ENCODE data around the gene NEO1.

NEO1 gene

GRCh38 chr15:73338606-73339374 is 286.5 kb downstream of the NEO1 start:
- ChIA-PET CTCF (interaction anchor here (1.3 to 1.6 kb wide), 2 partner anchors 7 to 21 kb away, joined by 3 to 4 read pairs; no protein-coding TSS in a partner anchor), POLR2A (interaction anchor here (1.1 kb wide), 1 partner anchor 30 kb away, joined by 5 read pairs; no protein-coding TSS in a partner anchor)
- DNase-seq (ENCODE audit: extremely low spot score): no peak
- no peak for TF ChIP-seq CTCF (IDR thresholded peaks at IDR 0.05; ENCODE audit: control extremely low read depth, extremely low read depth, low read depth, missing control alignments)

- ChIA-PET POLR2A (no interaction called here), CTCF (interaction anchor here (1.6 kb wide), 1 partner anchor 19 kb away, joined by 4 read pairs; no protein-coding TSS in a partner anchor)
- TF ChIP-seq CTCF (IDR thresholded peaks at IDR 0.05; ENCODE audit: control extremely low read depth, extremely low read depth, low read depth, missing control alignments): no peak
- no peak for DNase-seq (ENCODE audit: extremely low spot score)
Observed at GRCh38 chr15:73340502-73341192, 288.4 kb downstream of the NEO1 start.

DNA sequence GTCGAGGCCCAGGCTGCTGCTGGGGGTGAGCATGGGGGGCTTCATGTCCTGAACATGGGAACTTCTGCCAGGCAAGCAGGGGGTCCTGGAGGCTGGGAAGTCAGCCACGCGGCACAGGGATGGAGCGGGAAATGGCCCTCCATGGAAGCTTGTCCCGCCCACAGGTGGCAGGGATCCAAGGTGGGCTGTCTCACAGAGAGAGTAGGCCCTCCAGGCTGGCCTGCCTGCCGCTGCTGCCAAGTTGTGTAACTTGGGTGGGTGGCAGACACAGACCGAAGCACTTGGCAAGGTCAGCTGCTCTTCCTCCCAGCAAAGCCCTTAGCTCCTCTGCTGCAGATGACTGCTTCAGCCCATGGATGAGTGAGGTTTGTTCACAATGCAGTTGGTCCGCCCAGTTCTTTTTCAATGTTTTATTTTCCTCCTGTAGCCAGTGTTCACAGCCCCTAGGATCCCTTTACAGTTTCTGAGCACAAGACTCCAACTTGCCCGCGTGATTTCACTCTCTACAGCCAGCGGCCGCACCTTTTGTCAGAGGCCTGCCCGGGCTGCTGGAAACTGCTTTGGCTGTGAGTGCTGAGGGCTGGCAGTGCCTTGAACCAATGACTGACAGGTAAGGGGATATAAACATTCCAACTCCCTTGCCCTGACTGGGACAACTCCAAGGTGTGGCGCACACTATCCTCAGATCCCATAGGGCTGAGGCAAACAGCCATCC is 289.8 kb downstream of the NEO1 start:
- DNase-seq (ENCODE audit: extremely low spot score): no peak

DNA sequence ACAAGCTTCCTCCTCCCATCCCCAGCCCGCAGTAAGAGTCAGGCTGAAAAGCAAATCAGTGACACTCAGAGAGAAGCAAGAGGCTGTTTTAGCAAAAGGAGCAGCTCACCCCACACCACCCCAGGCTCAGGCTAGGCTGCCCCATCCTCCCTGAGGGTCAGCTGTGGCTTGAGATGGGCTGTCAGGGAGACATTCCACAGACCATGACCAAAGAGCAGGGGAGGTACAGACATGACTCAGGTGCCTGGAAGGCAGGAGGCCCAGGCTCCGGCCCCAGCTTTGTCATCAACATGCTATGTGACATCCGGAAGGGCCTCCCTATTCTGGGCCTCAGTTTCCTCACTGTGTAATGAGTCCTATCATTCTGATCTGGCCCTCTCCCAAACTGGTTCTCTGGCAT is 291.8 kb downstream of the NEO1 start:
- TF ChIP-seq CTCF (IDR thresholded peaks at IDR 0.05; ENCODE audit: control extremely low read depth, extremely low read depth, low read depth, missing control alignments): no peak
- POLR2A ChIA-PET: no interaction called here
- CTCF ChIA-PET: no interaction called here
- DNase-seq (ENCODE audit: extremely low spot score): no peak

More for the DNA sequence above, 289.8 kb downstream of the NEO1 start:
- TF ChIP-seq CTCF (IDR thresholded peaks at IDR 0.05; ENCODE audit: control extremely low read depth, extremely low read depth, low read depth, missing control alignments): no peak
- ChIA-PET CTCF (no interaction called here), POLR2A (no interaction called here)

DNA sequence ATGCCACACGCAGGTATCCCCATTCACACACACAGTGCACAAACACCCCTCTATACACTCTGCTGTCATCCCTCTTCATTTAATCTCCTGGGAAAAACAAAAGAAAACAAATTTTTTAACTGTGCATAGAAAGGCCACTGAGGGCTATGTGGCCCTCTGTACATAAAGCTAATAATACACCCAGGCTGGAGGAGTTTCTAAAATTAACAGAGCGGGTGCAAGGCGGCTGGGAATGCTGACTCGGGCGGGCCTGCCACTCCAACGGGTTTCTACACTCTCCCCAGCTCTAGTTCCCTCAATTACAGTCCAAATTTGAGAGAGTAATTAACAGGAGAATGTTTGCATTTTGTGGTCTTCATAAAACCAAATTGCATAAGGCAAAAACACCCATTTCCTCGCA is 293.4 kb downstream of the NEO1 start:
- ChIA-PET POLR2A (no interaction called here), CTCF (no interaction called here)
- no peak for DNase-seq (ENCODE audit: extremely low spot score)
- TF ChIP-seq CTCF (IDR thresholded peaks at IDR 0.05; ENCODE audit: control extremely low read depth, extremely low read depth, low read depth, missing control alignments): no peak

DNA sequence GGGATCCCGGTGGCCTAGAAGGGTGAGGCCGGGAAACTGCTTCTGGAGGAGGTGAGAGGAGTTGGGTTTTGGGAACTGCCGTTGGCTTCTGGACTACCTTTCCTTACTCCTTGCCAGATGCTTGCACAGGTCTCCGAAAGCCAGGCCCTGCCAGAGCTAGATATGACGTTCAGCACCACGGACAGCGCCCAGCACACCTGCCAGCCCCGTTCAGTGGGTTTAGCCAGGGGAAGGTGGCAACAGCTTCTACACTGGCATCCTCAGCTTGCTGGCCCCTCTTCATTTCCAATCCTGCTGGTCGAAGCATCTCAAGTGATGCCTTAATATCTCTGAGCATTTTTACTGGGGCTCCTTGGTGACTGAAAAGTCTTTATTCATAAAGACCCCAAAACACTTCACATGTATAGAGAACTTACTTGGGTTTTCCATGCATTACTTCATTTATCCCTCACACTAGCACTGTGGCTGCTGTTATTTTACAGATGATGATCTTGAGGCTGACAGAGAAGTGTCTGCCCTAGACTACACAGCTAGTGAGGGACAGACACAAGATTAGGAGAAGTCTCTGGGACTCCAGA is 294.6 kb downstream of the NEO1 start:
- DNase-seq (ENCODE audit: extremely low spot score): peak; percentile 67
- ChIA-PET POLR2A (no interaction called here), CTCF (no interaction called here)
- no peak for TF ChIP-seq CTCF (IDR thresholded peaks at IDR 0.05; ENCODE audit: control extremely low read depth, extremely low read depth, low read depth, missing control alignments)
